HCT116 (cell line): ENCODE results near the gene CHST10. TPM values are rescaled to one million over a fixed set of nuclear protein-coding genes. Genes with fewer than 3 reads are reported as not detected.

Source experiments
- ATAC-seq: fragments of 200-7000 bp; cut with Tn5 transposase; 2 replicates; pipeline ENCODE4 v1.9.1; 2020; ENCODE audit warnings: mild to moderate bottlenecking, moderate library complexity
- BruUV-seq: library from RNA; stranded (reverse); fragments of 400-500 nt; replicated peaks from 2 replicates; lab custom pipeline; 2021; lab: Mats Ljungman, UMichigan
- CTCF ChIA-PET: fragments of 300-600 bp; sonication (Branson Sonifier 250); formaldehyde crosslinking; loops from one replicate; lab custom pipeline; 2021; ENCODE audit warnings: antibody characterized with exemption; lab: Charles Lee
- POLR2A ChIA-PET: fragments of 300-600, 350-600 bp; sonication (Branson Sonifier 250); formaldehyde crosslinking; loops from one replicate; lab custom pipeline; 2021; ENCODE audit warnings: antibody characterized with exemption; lab: Charles Lee
- RAD21 ChIA-PET, 2 experiments: fragments of 300-600 bp; sonication (Branson Sonifier 250); formaldehyde crosslinking; loops; one replicate each; lab custom pipeline; 2023; ENCODE audit warnings: low total read pairs in 2 of 2; ENCODE audit not compliant: uncharacterized antibody in 2 of 2, unreplicated experiment in 2 of 2, low non-redundant PET in 1 of 2; lab: Charles Lee
- DNase-seq: peaks from one replicate; pipeline ENCODE4 v3.0.0-alpha.2; 2010; ENCODE audit warnings: low read depth, low spot score
- H2AFZ ChIP-seq: fragments of 200-600 bp; shearing (Covaris generic), sonication (generic); 2 replicates; pipeline ENCODE4 v1.6.1; 2017; ENCODE audit warnings: low read depth, mixed run types, mixed read lengths, antibody characterized with exemption, low read length; ENCODE audit not compliant: poor library complexity, severe bottlenecking
- H3K27ac ChIP-seq: 2 replicates; pipeline ENCODE4 v1.5.1; 2012; ENCODE audit warnings: low read depth, low read length
- H3K27me3 ChIP-seq: fragments of 200-600 bp; sonication (generic); 2 replicates; pipeline ENCODE4 v1.6.1; 2016; ENCODE audit warnings: mixed run types, low read length, mixed read lengths; ENCODE audit not compliant: insufficient read depth
- H3K36me3 ChIP-seq, 2 experiments: fragments of 200-500 bp in 1 of 2; fragments of 200-600 bp in 1 of 2; sonication (Bioruptor generic) in 1 of 2; sonication (generic) in 1 of 2; 2 replicates each; pipeline versions ENCODE4 v1.5.1 to v1.6.1; 2014 to 2016; ENCODE audit warnings: low read length in 2 of 2, inconsistent platforms in 1 of 2, mixed read lengths in 1 of 2, mixed run types in 1 of 2; ENCODE audit not compliant: insufficient read depth in 2 of 2, control insufficient read depth in 1 of 2
- H3K4me1 ChIP-seq, 2 experiments: fragments of 200-600 bp in 1 of 2; sonication (generic) in 1 of 2; 2 replicates each; pipeline versions ENCODE4 v1.5.1 to v1.6.1; 2012 to 2017; ENCODE audit warnings: low read length in 2 of 2, inconsistent platforms in 1 of 2, mild to moderate bottlenecking in 1 of 2, mixed read lengths in 1 of 2, mixed run types in 1 of 2, moderate library complexity in 1 of 2; ENCODE audit not compliant: insufficient read depth in 2 of 2, control insufficient read depth in 1 of 2
- H3K4me2 ChIP-seq: fragments of 200-600 bp; sonication (generic); 2 replicates; pipeline ENCODE4 v1.6.1; 2017; ENCODE audit warnings: mixed run types, low read length, mixed read lengths
- H3K4me3 ChIP-seq, 2 experiments: fragments of 200-600 bp in 1 of 2; sonication (generic) in 1 of 2; replicated peaks in 1 of 2; 2 replicates each; pipeline ENCODE4 v1.5.1; 2011 to 2016; ENCODE audit warnings: low read length in 2 of 2, control low read depth in 1 of 2, low read depth in 1 of 2, mild to moderate bottlenecking in 1 of 2, mixed read lengths in 1 of 2, mixed run types in 1 of 2
- H3K79me2 ChIP-seq: fragments of 200-600 bp; sonication (generic); 2 replicates; pipeline ENCODE4 v1.6.1; 2017; ENCODE audit warnings: mild to moderate bottlenecking, mixed run types, low read length, moderate library complexity, mixed read lengths; ENCODE audit not compliant: insufficient read depth
- H3K9ac ChIP-seq: fragments of 200-600 bp; sonication (generic); 2 replicates; pipeline ENCODE4 v1.6.1; 2016; ENCODE audit warnings: low read length, mixed read lengths
- H3K9me2 ChIP-seq: fragments of 200-600 bp; sonication (generic), shearing (Covaris generic); 2 replicates; pipeline ENCODE4 v1.6.1; 2017; ENCODE audit warnings: mixed run types, mild to moderate bottlenecking, moderate library complexity; ENCODE audit not compliant: insufficient read depth
- H3K9me3 ChIP-seq, 2 experiments: fragments of 200-500 bp in 1 of 2; fragments of 200-600 bp in 1 of 2; sonication (Bioruptor generic) in 1 of 2; sonication (generic) in 1 of 2; 2 replicates each; pipeline ENCODE4 v1.6.1; 2014 to 2017; ENCODE audit warnings: low read length in 2 of 2, mixed read lengths in 2 of 2, inconsistent platforms in 1 of 2, low read depth in 1 of 2, mild to moderate bottlenecking in 1 of 2, mixed run types in 1 of 2, moderate library complexity in 1 of 2; ENCODE audit not compliant: control insufficient read depth in 1 of 2, insufficient read depth in 1 of 2
- H4K20me1 ChIP-seq: fragments of 200-600 bp; sonication (generic), shearing (Covaris generic); 2 replicates; pipeline ENCODE4 v1.6.1; 2017; ENCODE audit warnings: mixed run types, mild to moderate bottlenecking, moderate library complexity; ENCODE audit not compliant: insufficient read depth
- CBX3 ChIP-seq: IDR thresholded peaks from 2 replicates; pipeline ENCODE4 v1.6.1; 2012; ENCODE audit warnings: low read depth
- CEBPB ChIP-seq: IDR thresholded peaks from 2 replicates; pipeline ENCODE4 v1.6.1; 2012; ENCODE audit warnings: low read depth
- EGR1 ChIP-seq: IDR thresholded peaks from 2 replicates; pipeline ENCODE4 v1.6.1; 2012; ENCODE audit warnings: low read depth
- EZH2 ChIP-seq: fragments of 200-600 bp; sonication (generic); IDR thresholded peaks from 2 replicates; pipeline ENCODE4 v1.6.1; 2017; ENCODE audit warnings: antibody characterized with exemption, mixed run types
- FOSL1 ChIP-seq: IDR thresholded peaks from 2 replicates; pipeline ENCODE4 v1.6.1; 2012; ENCODE audit warnings: low read depth
- JUND ChIP-seq: IDR thresholded peaks from 2 replicates; pipeline ENCODE4 v1.6.1; 2012
- POLR2A ChIP-seq: IDR thresholded peaks from 2 replicates; pipeline ENCODE4 v1.7.0; 2011; ENCODE audit warnings: borderline replicate concordance; ENCODE audit not compliant: insufficient read depth, insufficient read length; ENCODE audit errors: extremely low read depth
- POLR2AphosphoS5 ChIP-seq: IDR thresholded peaks from 2 replicates; pipeline ENCODE4 v1.6.1; 2011; ENCODE audit warnings: mild to moderate bottlenecking, low read depth, low read length, moderate library complexity
- RAD21 ChIP-seq: IDR thresholded peaks from 2 replicates; pipeline ENCODE4 v1.6.1; 2012; ENCODE audit warnings: low read depth, mild to moderate bottlenecking
- SIN3A ChIP-seq: IDR thresholded peaks from 2 replicates; pipeline ENCODE4 v1.6.1; 2012; ENCODE audit warnings: low read depth
- SRF ChIP-seq: IDR thresholded peaks from 2 replicates; pipeline ENCODE4 v1.6.1; 2012; ENCODE audit warnings: low read depth
- TCF7L2 ChIP-seq: IDR thresholded peaks from 2 replicates; pipeline ENCODE4 v1.7.0; 2011; ENCODE audit warnings: borderline replicate concordance, inconsistent platforms; ENCODE audit not compliant: insufficient read depth, insufficient read length; ENCODE audit errors: extremely low read depth
- YY1 ChIP-seq: IDR thresholded peaks from 2 replicates; pipeline ENCODE4 v1.6.1; 2011; ENCODE audit warnings: low read length, low read depth, moderate library complexity, mild to moderate bottlenecking; ENCODE audit not compliant: insufficient replicate concordance; ENCODE audit errors: extremely low read depth
- ZNF274 ChIP-seq: fragments of 200-500 bp; sonication (Bioruptor generic); IDR thresholded peaks from 2 replicates; pipeline ENCODE4 v1.6.1; 2014; ENCODE audit warnings: mild to moderate bottlenecking, low read depth, low read length, inconsistent platforms
- intact Hi-C: fragments of 100-400 bp; cut with micrococcal nuclease; formaldehyde crosslinking; loops from 2 replicates; pipeline ENCODE4 v1.10.0; 2022
- total RNA-seq: library from RNA; stranded (reverse); gene quantifications from one replicate; pipeline ENCODE4 v1.2.1, GENCODE V29; 2021; ENCODE audit not compliant: unreplicated experiment
- TF ChIP-seq, protein P1 (sequence below), 3 experiments: fragments of 200-600 bp in 1 of 3; sonication (generic) in 1 of 3; IDR thresholded peaks in 2 of 3; conservative IDR thresholded peaks in 1 of 3; 2 replicates each; pipeline ENCODE4 v1.5.1; 2012 to 2017; ENCODE audit warnings: low read depth in 2 of 3, low read length in 2 of 3, antibody characterized with exemption in 1 of 3, borderline replicate concordance in 1 of 3, control low read depth in 1 of 3, mild to moderate bottlenecking in 1 of 3, mixed read lengths in 1 of 3, mixed run types in 1 of 3, moderate library complexity in 1 of 3; ENCODE audit not compliant: insufficient read depth in 1 of 3
- TF ChIP-seq, protein P2 (sequence below): IDR thresholded peaks from 2 replicates; pipeline ENCODE4 v1.6.1; 2012
- TF ChIP-seq, protein P3 (sequence below): IDR thresholded peaks from 2 replicates; pipeline ENCODE4 v1.6.1; 2011; ENCODE audit warnings: mild to moderate bottlenecking, low read length, moderate library complexity; ENCODE audit not compliant: insufficient replicate concordance; ENCODE audit errors: extremely low read depth
- TF ChIP-seq, protein P4 (sequence below): IDR thresholded peaks from 2 replicates; pipeline ENCODE4 v1.6.1; 2012; ENCODE audit warnings: low read depth

Gene CHST10
- total RNA-seq, 1 experiment from 2014 or later, result 0.27 TPM

DNA sequence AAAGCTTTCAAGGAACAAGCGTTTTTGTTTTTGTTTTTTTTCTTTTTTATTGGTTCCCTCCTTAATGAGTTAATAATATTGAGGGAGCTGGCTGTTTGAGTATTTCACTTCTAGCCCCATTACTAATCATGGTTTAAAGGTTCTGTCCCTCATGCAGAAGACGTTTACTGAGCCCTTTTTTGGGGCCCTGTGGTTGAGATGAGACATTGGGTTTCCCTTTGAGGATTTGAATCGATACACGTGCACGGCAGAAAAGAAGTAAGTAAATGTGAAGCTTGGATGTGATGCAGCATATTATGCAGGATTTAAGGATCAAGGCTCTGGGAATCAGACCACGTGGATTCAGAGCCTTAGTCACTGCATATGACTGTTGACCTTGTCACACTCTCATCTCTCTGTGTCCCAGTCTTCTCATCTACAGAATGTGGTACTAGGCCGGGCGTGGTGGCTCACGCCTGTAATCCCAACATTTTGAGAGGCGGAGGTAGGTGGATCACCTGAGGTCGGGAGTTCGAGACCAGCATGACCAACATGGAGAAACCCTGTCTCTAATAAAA lies 1.0 kb upstream of the CHST10 start:
- no peak for TF ChIP-seq FOSL1
- TF ChIP-seq, protein P1, sequence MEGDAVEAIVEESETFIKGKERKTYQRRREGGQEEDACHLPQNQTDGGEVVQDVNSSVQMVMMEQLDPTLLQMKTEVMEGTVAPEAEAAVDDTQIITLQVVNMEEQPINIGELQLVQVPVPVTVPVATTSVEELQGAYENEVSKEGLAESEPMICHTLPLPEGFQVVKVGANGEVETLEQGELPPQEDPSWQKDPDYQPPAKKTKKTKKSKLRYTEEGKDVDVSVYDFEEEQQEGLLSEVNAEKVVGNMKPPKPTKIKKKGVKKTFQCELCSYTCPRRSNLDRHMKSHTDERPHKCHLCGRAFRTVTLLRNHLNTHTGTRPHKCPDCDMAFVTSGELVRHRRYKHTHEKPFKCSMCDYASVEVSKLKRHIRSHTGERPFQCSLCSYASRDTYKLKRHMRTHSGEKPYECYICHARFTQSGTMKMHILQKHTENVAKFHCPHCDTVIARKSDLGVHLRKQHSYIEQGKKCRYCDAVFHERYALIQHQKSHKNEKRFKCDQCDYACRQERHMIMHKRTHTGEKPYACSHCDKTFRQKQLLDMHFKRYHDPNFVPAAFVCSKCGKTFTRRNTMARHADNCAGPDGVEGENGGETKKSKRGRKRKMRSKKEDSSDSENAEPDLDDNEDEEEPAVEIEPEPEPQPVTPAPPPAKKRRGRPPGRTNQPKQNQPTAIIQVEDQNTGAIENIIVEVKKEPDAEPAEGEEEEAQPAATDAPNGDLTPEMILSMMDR (IDR thresholded peaks at IDR 0.05 in 2 of 3, conservative IDR thresholded peaks at IDR 0.05 in 1 of 3; ENCODE audit: borderline replicate concordance in 1 of 3, insufficient read depth in 1 of 3, low read depth in 2 of 3, low read length in 2 of 3), result no peak
- no peak for TF ChIP-seq EZH2
- no peak for TF ChIP-seq JUND
- TF ChIP-seq, protein P2, sequence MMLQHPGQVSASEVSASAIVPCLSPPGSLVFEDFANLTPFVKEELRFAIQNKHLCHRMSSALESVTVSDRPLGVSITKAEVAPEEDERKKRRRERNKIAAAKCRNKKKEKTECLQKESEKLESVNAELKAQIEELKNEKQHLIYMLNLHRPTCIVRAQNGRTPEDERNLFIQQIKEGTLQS, result no peak
- no peak for TF ChIP-seq SIN3A
- no peak for TF ChIP-seq ZNF274
- TF ChIP-seq, protein P3, sequence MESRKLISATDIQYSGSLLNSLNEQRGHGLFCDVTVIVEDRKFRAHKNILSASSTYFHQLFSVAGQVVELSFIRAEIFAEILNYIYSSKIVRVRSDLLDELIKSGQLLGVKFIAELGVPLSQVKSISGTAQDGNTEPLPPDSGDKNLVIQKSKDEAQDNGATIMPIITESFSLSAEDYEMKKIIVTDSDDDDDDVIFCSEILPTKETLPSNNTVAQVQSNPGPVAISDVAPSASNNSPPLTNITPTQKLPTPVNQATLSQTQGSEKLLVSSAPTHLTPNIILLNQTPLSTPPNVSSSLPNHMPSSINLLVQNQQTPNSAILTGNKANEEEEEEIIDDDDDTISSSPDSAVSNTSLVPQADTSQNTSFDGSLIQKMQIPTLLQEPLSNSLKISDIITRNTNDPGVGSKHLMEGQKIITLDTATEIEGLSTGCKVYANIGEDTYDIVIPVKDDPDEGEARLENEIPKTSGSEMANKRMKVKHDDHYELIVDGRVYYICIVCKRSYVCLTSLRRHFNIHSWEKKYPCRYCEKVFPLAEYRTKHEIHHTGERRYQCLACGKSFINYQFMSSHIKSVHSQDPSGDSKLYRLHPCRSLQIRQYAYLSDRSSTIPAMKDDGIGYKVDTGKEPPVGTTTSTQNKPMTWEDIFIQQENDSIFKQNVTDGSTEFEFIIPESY, result no peak
- TF ChIP-seq, protein P4, sequence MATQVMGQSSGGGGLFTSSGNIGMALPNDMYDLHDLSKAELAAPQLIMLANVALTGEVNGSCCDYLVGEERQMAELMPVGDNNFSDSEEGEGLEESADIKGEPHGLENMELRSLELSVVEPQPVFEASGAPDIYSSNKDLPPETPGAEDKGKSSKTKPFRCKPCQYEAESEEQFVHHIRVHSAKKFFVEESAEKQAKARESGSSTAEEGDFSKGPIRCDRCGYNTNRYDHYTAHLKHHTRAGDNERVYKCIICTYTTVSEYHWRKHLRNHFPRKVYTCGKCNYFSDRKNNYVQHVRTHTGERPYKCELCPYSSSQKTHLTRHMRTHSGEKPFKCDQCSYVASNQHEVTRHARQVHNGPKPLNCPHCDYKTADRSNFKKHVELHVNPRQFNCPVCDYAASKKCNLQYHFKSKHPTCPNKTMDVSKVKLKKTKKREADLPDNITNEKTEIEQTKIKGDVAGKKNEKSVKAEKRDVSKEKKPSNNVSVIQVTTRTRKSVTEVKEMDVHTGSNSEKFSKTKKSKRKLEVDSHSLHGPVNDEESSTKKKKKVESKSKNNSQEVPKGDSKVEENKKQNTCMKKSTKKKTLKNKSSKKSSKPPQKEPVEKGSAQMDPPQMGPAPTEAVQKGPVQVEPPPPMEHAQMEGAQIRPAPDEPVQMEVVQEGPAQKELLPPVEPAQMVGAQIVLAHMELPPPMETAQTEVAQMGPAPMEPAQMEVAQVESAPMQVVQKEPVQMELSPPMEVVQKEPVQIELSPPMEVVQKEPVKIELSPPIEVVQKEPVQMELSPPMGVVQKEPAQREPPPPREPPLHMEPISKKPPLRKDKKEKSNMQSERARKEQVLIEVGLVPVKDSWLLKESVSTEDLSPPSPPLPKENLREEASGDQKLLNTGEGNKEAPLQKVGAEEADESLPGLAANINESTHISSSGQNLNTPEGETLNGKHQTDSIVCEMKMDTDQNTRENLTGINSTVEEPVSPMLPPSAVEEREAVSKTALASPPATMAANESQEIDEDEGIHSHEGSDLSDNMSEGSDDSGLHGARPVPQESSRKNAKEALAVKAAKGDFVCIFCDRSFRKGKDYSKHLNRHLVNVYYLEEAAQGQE, result no peak
- TF ChIP-seq TCF7L2, result no peak
- no peak for TF ChIP-seq POLR2A
- TF ChIP-seq YY1, result no peak
- TF ChIP-seq CEBPB, result no peak
- no peak for TF ChIP-seq RAD21
- no peak for TF ChIP-seq POLR2AphosphoS5
- TF ChIP-seq EGR1, result no peak
- TF ChIP-seq CBX3, result no peak
- TF ChIP-seq SRF, result no peak
- DNase-seq (no peak), ATAC-seq (no peak)
- ChIA-PET RAD21 (no interaction called here), CTCF (no interaction called here), POLR2A (no interaction called here)
- intact Hi-C loops, result no loop called here
- Histone ChIP-seq H4K20me1 (no peaks in the 10 kb centered on the region), H2AFZ (no peak overlapping the region), H3K27ac (no peak overlapping the region), H3K9me3 (no peaks in the 10 kb centered on the region), H3K27me3 (no peaks in the 10 kb centered on the region), H3K4me1 (no peaks in the 10 kb centered on the region), H3K9me2 (no peaks in the 10 kb centered on the region), H3K36me3 (no peaks in the 10 kb centered on the region), H3K79me2 (no peaks in the 10 kb centered on the region), H3K9ac (no peak overlapping the region), H3K4me3 (no peak overlapping the region), H3K4me2 (no peak overlapping the region)
- no TSS peak for BruUV-seq
